Activated naive CD8-positive, alpha-beta T cell treated with anti-CD3 and anti-CD28 coated beads, Interleukin-2, amount 10 ng/mL, durations not matched to agents 7 days and 5 days (primary cell): Measurements from ENCODE around the gene TMEM151B. TPM values are rescaled to one million over a fixed set of nuclear protein-coding genes. Genes with fewer than 3 reads are reported as not detected.
"Not testable (repeated sequence)": the region's sequence is repeated elsewhere in the genome, so short reads cannot be mapped to it uniquely, and the experiment has no call there.

Experiments
- ATAC-seq: fragments of 150-1000 bp; cut with Tn5 transposase; one replicate; pipeline ENCODE4 v1.10.0; 2021; ENCODE audit warnings: low read depth, moderate library complexity
- POLR2A ChIA-PET: fragments of 350-600 bp; sonication (Branson Sonifier 250); formaldehyde crosslinking; loops from one replicate; lab custom pipeline; 2021; ENCODE audit warnings: antibody characterized with exemption; lab: Charles Lee
- DNase-seq: peaks from one replicate; pipeline ENCODE4 v3.0.0; 2021
- H3K27ac Mint-ChIP-seq: one replicate; pipeline ENCODE4 v1.8.0; 2022; ENCODE audit warnings: mild to moderate bottlenecking, mixed read lengths
- H3K27me3 Mint-ChIP-seq: one replicate; pipeline ENCODE4 v1.8.0; 2022; ENCODE audit warnings: mild to moderate bottlenecking, moderate library complexity, mixed read lengths
- H3K36me3 Mint-ChIP-seq: one replicate; pipeline ENCODE4 v1.8.0; 2021; ENCODE audit warnings: mild to moderate bottlenecking, mixed read lengths
- H3K4me1 Mint-ChIP-seq: one replicate; pipeline ENCODE4 v1.8.0; 2021; ENCODE audit warnings: mixed read lengths
- H3K4me3 Mint-ChIP-seq: one replicate; pipeline ENCODE4 v1.8.0; 2022; ENCODE audit warnings: mild to moderate bottlenecking, moderate library complexity, mixed read lengths
- H3K9me3 Mint-ChIP-seq: one replicate; pipeline ENCODE4 v1.8.0; 2021; ENCODE audit warnings: mixed read lengths
- total RNA-seq, 2 experiments: library from RNA; stranded (reverse); gene quantifications; one replicate each; pipeline ENCODE4 v1.2.3, GENCODE V29; 2021

The TMEM151B gene
- total RNA-seq, 2 experiments from 2014 or later, result not detected

DNA sequence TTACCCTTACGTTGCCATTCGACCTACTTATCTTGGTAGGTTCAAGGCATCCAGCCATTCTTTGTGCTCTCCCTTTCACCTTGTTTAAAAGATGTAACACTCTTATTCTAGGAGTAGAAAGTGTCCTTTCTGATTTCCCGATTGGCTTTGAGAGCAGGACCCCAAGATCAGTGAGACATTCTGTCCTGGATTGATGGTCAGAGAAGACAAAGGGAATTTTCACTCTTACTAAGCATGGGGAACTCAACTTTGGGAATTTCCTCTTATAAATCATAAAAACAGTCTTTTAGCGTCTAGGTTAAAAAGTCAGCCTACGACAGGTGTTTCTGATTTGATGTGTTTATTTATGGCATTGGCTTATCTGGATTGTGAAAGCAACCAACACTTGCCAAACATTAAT lies 45.7 kb downstream of the TMEM151B start:
- no peak overlapping the region for H3K4me3 Mint-ChIP-seq
- peaks cover 30% of the 10 kb centered on the region for H3K27me3 Mint-ChIP-seq
- H3K4me1 Mint-ChIP-seq, result peaks cover 10% of the 10 kb centered on the region
- DNase-seq (no peak), ATAC-seq (no peak)
- peaks cover 2% of the 10 kb centered on the region for H3K36me3 Mint-ChIP-seq
- H3K9me3 Mint-ChIP-seq, result no peaks in the 10 kb centered on the region
- POLR2A ChIA-PET, result no interaction called here
- no peak overlapping the region for H3K27ac Mint-ChIP-seq

DNA sequence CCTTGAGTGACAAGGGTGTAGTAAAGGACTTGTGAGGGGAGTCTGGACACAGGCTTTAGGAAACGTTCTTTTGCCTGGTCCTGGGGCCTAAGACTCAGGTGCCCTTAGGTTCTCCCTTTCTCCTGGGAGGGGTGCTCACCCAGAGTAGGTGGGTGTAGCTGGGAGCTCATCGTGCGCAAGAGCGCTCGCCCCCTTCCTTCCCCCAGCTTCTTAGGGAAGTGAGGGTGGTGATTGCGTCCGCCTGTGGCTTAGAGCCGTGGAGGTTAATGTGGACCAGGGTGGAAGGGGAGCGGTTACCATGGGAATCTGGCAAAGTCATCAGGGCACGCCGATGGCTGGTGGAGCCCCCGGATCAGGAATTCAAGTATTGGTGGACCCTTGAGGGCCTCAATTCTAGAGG lies 46.2 kb downstream of the TMEM151B start:
- Mint-ChIP-seq H3K27ac (no peak overlapping the region), H3K4me1 (peaks cover 10% of the 10 kb centered on the region), H3K27me3 (peaks cover 32% of the 10 kb centered on the region), H3K4me3 (no peak overlapping the region), H3K9me3 (no peaks in the 10 kb centered on the region), H3K36me3 (no peaks in the 10 kb centered on the region)
- ATAC-seq, result no peak
- POLR2A ChIA-PET, result no interaction called here
- DNase-seq, result no peak

GRCh38 chr6:44317136-44317631 lies 46.9 kb downstream of the TMEM151B start:
- H3K4me3 Mint-ChIP-seq, H3K27ac Mint-ChIP-seq, POLR2A ChIA-PET, H3K4me1 Mint-ChIP-seq, DNase-seq, H3K36me3 Mint-ChIP-seq, H3K9me3 Mint-ChIP-seq, ATAC-seq: not testable (repeated sequence)
- H3K27me3 Mint-ChIP-seq, result peaks cover 32% of the 10 kb centered on the region

- Mint-ChIP-seq H3K27ac (no peak overlapping the region), H3K27me3 (peaks cover 32% of the 10 kb centered on the region), H3K4me1 (no peaks in the 10 kb centered on the region), H3K4me3 (no peak overlapping the region), H3K36me3 (no peaks in the 10 kb centered on the region), H3K9me3 (no peaks in the 10 kb centered on the region)
- DNase-seq (no peak), ATAC-seq (no peak)
- POLR2A ChIA-PET, result no interaction called here
These were observed 51.0 kb downstream of the TMEM151B start for GRCh38 chr6:44321210-44321609.

- Mint-ChIP-seq H3K36me3 (no peaks in the 10 kb centered on the region), H3K4me3 (no peak overlapping the region), H3K4me1 (no peaks in the 10 kb centered on the region), H3K27me3 (peaks cover 41% of the 10 kb centered on the region), H3K27ac (no peak overlapping the region), H3K9me3 (no peaks in the 10 kb centered on the region)
- ATAC-seq (no peak), DNase-seq (no peak)
- POLR2A ChIA-PET, result no interaction called here
These were observed 56.8 kb downstream of the TMEM151B start for GRCh38 chr6:44327096-44327495.

- no peaks in the 10 kb centered on the region for H3K4me1 Mint-ChIP-seq
- no peak for DNase-seq
- no peak for ATAC-seq
- no peaks in the 10 kb centered on the region for H3K36me3 Mint-ChIP-seq
- POLR2A ChIA-PET, result no interaction called here
- no peak overlapping the region for H3K4me3 Mint-ChIP-seq
- peaks cover 47% of the 10 kb centered on the region for H3K27me3 Mint-ChIP-seq
- no peak overlapping the region for H3K27ac Mint-ChIP-seq
- no peaks in the 10 kb centered on the region for H3K9me3 Mint-ChIP-seq
These were observed 57.5 kb downstream of the TMEM151B start for GRCh38 chr6:44327760-44328159.

- POLR2A ChIA-PET, result not testable (repeated sequence)
These were observed 58.0 kb downstream of the TMEM151B start for GRCh38 chr6:44328203-44328602.

GRCh38 chr6:44329858-44330257 lies 59.6 kb downstream of the TMEM151B start:
- Mint-ChIP-seq H3K9me3 (no peaks in the 10 kb centered on the region), H3K4me3 (no peak overlapping the region), H3K36me3 (no peaks in the 10 kb centered on the region), H3K27ac (no peak overlapping the region), H3K27me3 (peaks cover 51% of the 10 kb centered on the region), H3K4me1 (peaks cover 2% of the 10 kb centered on the region)
- ATAC-seq, result no peak
- POLR2A ChIA-PET, result no interaction called here
- DNase-seq, result no peak

More at GRCh38 chr6:44328203-44328602, 58.0 kb downstream of the TMEM151B start:
- not testable (repeated sequence) for H3K4me3 Mint-ChIP-seq, H3K9me3 Mint-ChIP-seq, H3K27ac Mint-ChIP-seq, H3K4me1 Mint-ChIP-seq, DNase-seq, ATAC-seq, H3K36me3 Mint-ChIP-seq
- peaks cover 50% of the 10 kb centered on the region for H3K27me3 Mint-ChIP-seq

DNA sequence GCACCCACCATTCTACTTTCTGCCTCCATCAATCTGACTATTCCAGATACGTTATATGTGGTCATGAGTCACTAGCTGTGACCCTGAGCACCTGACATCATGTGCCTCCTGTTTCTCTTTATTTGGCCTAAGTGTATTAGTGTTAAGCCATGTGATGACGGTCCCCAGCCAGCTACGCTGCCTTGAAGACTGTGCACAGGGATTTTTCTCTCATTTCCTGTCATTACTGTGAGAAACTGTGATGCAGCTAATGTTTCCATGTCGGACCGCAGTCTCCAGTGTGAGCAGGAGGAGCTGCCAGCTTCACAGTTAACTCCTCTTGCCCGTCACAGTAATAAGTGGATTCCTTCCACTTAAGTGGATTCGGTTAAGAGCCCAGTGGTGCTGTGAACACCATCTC lies 62.3 kb downstream of the TMEM151B start:
- DNase-seq (no peak), ATAC-seq (no peak)
- Mint-ChIP-seq H3K27me3 (peaks cover 55% of the 10 kb centered on the region), H3K27ac (no peak overlapping the region), H3K4me1 (peaks cover 8% of the 10 kb centered on the region), H3K9me3 (no peaks in the 10 kb centered on the region), H3K4me3 (no peak overlapping the region), H3K36me3 (no peaks in the 10 kb centered on the region)
- POLR2A ChIA-PET, result no interaction called here

DNA sequence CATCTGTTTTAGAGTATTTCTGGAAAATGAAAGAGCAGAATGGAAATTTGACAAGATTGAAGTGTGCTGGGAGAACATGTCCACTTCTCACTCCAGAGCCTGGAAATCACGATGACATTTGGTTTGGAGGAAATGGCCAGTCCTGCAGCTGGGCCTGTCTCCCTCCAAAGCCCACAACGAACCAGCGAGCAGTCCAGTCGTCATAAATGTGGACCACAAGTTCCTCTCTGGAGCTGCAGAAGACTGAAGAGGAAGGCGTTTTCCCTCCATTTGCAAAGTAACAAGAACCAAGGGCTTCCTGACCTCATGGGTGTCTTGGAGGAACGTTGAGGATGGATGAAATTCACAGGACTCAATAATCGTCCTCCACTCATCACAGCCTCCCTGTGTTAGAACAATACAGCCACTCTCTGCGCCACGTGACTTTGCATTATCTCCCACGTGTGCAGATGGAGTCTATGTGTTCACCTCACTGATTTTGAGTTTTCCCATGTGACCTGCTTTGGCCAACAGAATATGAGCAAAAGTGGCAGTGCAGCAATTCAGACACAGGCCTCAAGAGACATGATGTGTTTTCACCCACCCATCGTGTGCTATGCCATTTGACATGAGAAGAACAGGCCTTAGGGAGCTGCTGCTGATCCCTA lies 63.1 kb downstream of the TMEM151B start:
- POLR2A ChIA-PET, result no interaction called here
- ATAC-seq, result no peak
- no peak overlapping the region for H3K4me3 Mint-ChIP-seq

DNA sequence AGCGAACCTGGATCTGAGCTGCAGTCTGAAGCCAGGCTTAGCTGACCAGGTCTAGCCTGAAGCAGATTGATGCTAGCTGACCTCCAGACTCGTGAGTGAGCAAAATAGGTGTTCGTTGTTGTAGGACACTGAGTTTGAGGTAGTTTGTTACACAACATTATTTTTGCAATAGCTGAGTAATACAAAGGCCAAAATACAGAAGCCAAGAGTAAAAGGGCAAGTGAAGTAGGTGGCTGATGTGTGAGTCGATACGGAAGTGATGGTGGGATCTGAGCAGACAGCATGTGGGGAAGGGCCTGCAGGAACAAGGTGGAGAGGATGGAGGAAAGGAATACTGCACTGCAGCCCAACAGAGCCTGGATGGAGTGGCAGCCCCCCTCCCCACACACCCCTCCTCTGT lies 63.7 kb downstream of the TMEM151B start:
- Mint-ChIP-seq H3K36me3 (no peaks in the 10 kb centered on the region), H3K27me3 (peaks cover 42% of the 10 kb centered on the region), H3K27ac (no peak overlapping the region), H3K4me1 (peaks cover 10% of the 10 kb centered on the region), H3K9me3 (no peaks in the 10 kb centered on the region), H3K4me3 (no peak overlapping the region)
- DNase-seq (no peak), ATAC-seq (no peak)
- POLR2A ChIA-PET, result no interaction called here

More for the DNA sequence above, 63.1 kb downstream of the TMEM151B start:
- H3K36me3 Mint-ChIP-seq, result no peaks in the 10 kb centered on the region
- H3K27ac Mint-ChIP-seq, result no peak overlapping the region
- H3K27me3 Mint-ChIP-seq, result peaks cover 47% of the 10 kb centered on the region
- peaks cover 9% of the 10 kb centered on the region for H3K4me1 Mint-ChIP-seq
- no peaks in the 10 kb centered on the region for H3K9me3 Mint-ChIP-seq
- no peak for DNase-seq

DNA sequence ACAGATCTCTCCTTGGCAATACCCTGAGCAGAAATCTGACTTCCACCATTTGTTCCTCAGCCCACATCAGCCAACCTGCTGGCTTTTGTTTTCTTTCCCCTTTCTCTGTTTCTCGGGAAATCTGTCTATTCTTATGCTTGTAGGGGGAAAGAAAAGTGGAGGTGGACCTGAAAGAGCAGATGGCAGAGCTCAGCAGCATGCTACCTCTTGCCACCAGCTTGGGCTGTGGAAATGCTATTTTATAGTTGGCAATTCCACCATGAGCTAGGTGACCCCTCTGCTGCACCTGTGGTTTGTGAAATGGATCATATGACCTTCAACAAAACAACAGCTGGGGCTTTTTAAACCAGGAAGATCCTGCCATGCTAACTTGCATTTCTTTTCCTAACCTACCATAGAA lies 65.4 kb downstream of the TMEM151B start:
- POLR2A ChIA-PET, result interaction anchor here (0.8 kb wide), 1 partner anchor 23 kb away, joined by 3 read pairs; the partner anchor contains the start of gene AARS2
- no peaks in the 10 kb centered on the region for H3K9me3 Mint-ChIP-seq
- no peak overlapping the region for H3K27ac Mint-ChIP-seq
- ATAC-seq, result no peak
- H3K27me3 Mint-ChIP-seq, result peaks cover 28% of the 10 kb centered on the region
- H3K4me3 Mint-ChIP-seq, result no peak overlapping the region
- H3K4me1 Mint-ChIP-seq, result peaks cover 10% of the 10 kb centered on the region
- H3K36me3 Mint-ChIP-seq, result no peaks in the 10 kb centered on the region
- DNase-seq, result no peak

DNA sequence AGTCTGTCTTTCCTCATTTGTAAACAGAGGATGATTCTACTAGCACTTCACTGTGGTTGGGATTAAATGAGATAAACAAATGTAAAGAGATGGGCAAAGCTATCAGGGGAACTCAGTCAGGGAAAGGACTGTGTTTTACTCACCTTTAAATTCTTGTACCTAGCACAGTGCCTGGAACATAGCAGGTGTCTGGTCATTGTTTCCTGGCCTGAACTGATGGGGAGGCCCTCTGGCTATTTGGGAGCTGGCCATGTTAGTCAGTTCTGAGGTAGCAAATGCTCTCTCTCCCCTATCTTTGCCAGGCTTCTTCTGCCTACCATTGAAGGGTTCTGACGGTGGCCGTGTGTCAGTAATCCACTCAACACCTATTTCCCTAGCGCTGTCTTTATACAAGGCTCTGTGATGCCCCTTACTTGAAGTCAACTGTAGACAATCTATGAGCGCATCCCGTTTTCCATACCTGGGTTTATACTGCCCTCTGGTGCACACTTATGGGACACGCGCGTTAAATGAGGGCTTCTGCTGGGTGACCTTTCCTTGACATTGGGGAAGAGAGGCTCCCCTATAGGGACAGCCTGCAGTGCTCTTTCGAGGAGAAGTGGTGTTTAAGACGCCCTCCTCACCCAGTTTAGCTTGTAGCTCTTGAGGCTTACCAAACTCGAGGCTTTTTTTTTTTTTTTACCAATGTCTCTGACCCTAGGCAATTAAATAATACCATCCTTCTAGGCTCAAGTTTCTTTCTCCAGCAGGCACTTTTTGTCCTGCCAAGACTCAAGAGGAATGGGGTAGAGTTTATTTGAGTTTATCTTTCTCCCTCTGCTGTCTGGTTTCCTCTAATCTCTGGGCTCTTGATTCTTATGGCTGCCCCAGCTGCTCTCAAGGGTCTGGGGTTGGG lies 68.2 kb downstream of the TMEM151B start:
- DNase-seq, result peak; percentile 67
- Mint-ChIP-seq H3K36me3 (no peaks in the 10 kb centered on the region), H3K27ac (no peak overlapping the region), H3K9me3 (no peaks in the 10 kb centered on the region), H3K27me3 (peaks cover 31% of the 10 kb centered on the region), H3K4me1 (peaks cover 8% of the 10 kb centered on the region), H3K4me3 (no peak overlapping the region)
- peak; percentile 88 for ATAC-seq
- POLR2A ChIA-PET, result no interaction called here

DNA sequence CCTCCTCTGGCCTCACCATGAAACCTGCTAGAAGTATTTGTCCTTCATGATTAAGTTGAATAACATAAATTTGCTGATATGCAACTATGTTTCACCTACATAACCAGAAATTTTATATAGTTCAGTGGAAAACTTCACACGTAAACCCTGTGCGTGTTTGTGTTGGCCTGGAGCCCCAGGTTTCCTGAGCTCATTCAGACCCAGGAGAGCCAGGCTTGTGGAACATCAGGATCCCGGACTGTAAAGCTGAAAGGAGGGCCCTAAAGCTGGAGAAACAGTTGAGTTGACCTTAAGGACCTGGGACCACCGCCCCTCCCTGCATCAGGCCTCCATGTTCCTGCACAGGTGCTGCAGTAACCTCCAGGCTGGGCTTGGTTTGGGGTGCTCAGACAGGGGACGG lies 69.1 kb downstream of the TMEM151B start:
- Mint-ChIP-seq H3K36me3 (no peaks in the 10 kb centered on the region), H3K4me1 (peaks cover 8% of the 10 kb centered on the region), H3K9me3 (no peaks in the 10 kb centered on the region), H3K4me3 (no peak overlapping the region), H3K27ac (no peak overlapping the region), H3K27me3 (peaks cover 39% of the 10 kb centered on the region)
- no peak for ATAC-seq
- POLR2A ChIA-PET, result no interaction called here
- no peak for DNase-seq
